Endothelial cell (in vitro differentiated cells): ENCODE results near the gene CGN. TPM values are rescaled to one million over a fixed set of nuclear protein-coding genes. Genes with fewer than 3 reads are reported as not detected.

ENCODE experiments used
- DNase-seq: peaks from one replicate; pipeline ENCODE4 v3.0.0; 2021; ENCODE audit warnings: low spot score
- H3K27ac Mint-ChIP-seq: one replicate; pipeline ENCODE4 v1.8.0; 2021; ENCODE audit warnings: mixed read lengths, inconsistent platforms; ENCODE audit not compliant: unreplicated experiment
- H3K27me3 Mint-ChIP-seq: one replicate; pipeline ENCODE4 v1.8.0; 2021; ENCODE audit warnings: mild to moderate bottlenecking, moderate library complexity, mixed read lengths, inconsistent platforms; ENCODE audit not compliant: unreplicated experiment
- H3K36me3 Mint-ChIP-seq: one replicate; pipeline ENCODE4 v1.8.0; 2021; ENCODE audit warnings: mild to moderate bottlenecking, low read depth, mixed read lengths, inconsistent platforms; ENCODE audit not compliant: unreplicated experiment
- H3K4me1 Mint-ChIP-seq: one replicate; pipeline ENCODE4 v1.8.0; 2021; ENCODE audit warnings: mild to moderate bottlenecking, mixed read lengths, inconsistent platforms; ENCODE audit not compliant: unreplicated experiment
- H3K4me3 Mint-ChIP-seq: one replicate; pipeline ENCODE4 v1.8.0; 2021; ENCODE audit warnings: mild to moderate bottlenecking, mixed read lengths, inconsistent platforms; ENCODE audit not compliant: unreplicated experiment
- H3K9me3 Mint-ChIP-seq: one replicate; pipeline ENCODE4 v1.8.0; 2021; ENCODE audit warnings: mixed read lengths, inconsistent platforms; ENCODE audit not compliant: unreplicated experiment
- CTCF ChIP-seq: fragments of 200-600 bp; sonication (generic); IDR thresholded peaks from one replicate; pipeline ENCODE4 v1.5.0; 2021; ENCODE audit warnings: antibody characterized with exemption; ENCODE audit not compliant: unreplicated experiment
- total RNA-seq: library from RNA; stranded (reverse); fragmentation: NEBNext Ultra II Directional; extraction: Animal tissue kit (Norgen Biotek cat#: 25700); gene quantifications from one replicate; pipeline ENCODE4 v1.2.1, GENCODE V29; 2021; ENCODE audit not compliant: unreplicated experiment

Gene CGN
- total RNA-seq, 1 donor from 2014 or later = 50.7 TPM

GRCh38 chr1:151539321-151540020 is 28.3 kb downstream of the CGN start:
- peaks cover 11% of the 10 kb centered on the region for H3K4me1 Mint-ChIP-seq
- no peak for TF ChIP-seq CTCF
- H3K9me3 Mint-ChIP-seq = no peaks in the 10 kb centered on the region
- peak overlapping the region; percentile 69 for H3K4me3 Mint-ChIP-seq
- peaks cover 2% of the 10 kb centered on the region for H3K27me3 Mint-ChIP-seq
- no peak overlapping the region for H3K27ac Mint-ChIP-seq
- no peak for DNase-seq
- H3K36me3 Mint-ChIP-seq = peaks cover 14% of the 10 kb centered on the region

GRCh38 chr1:151540021-151540981 is 29.1 kb downstream of the CGN start, which contains the start of gene TUFT1:
TSS of gene TUFT1 (plus strand) at chr1:151540309. CDS start at chr1:151540367, 58 bp downstream.
- Mint-ChIP-seq H3K4me3 (peak within 1 kb of the TSS; percentile 98), H3K27ac (peak within 1 kb of the TSS; percentile 78), H3K9me3 (no peaks in the 10 kb centered on the region), H3K36me3 (peaks cover 14% of the 10 kb centered on the region), H3K27me3 (peaks cover 2% of the 10 kb centered on the region), H3K4me1 (peaks cover 11% of the 10 kb centered on the region)
- DNase-seq = peak; percentile 92
- no peak for TF ChIP-seq CTCF

GRCh38 chr1:151540982-151541377 is 29.8 kb downstream of the CGN start:
- Mint-ChIP-seq H3K27me3 (peaks cover 2% of the 10 kb centered on the region), H3K4me3 (peak overlapping the region; percentile 98), H3K4me1 (peaks cover 11% of the 10 kb centered on the region), H3K9me3 (no peaks in the 10 kb centered on the region), H3K36me3 (peaks cover 11% of the 10 kb centered on the region), H3K27ac (peak overlapping the region; percentile 78)
- peak; percentile 39 for DNase-seq
- TF ChIP-seq CTCF = no peak

- Mint-ChIP-seq H3K27ac (no peak overlapping the region), H3K9me3 (no peaks in the 10 kb centered on the region), H3K36me3 (peaks cover 5% of the 10 kb centered on the region), H3K27me3 (peaks cover 2% of the 10 kb centered on the region), H3K4me1 (peaks cover 16% of the 10 kb centered on the region), H3K4me3 (peak overlapping the region; percentile 98)
- no peak for DNase-seq
- TF ChIP-seq CTCF = no peak
These were observed 30.6 kb downstream of the CGN start for GRCh38 chr1:151541752-151542151.
